IMR-90 (cell line): ENCODE results near the gene PRDM15. TPM values are rescaled to one million over a fixed set of nuclear protein-coding genes. Genes with fewer than 3 reads are reported as not detected.

ENCODE experiments used
- ATAC-seq: fragments of 200-7000 bp; cut with Tn5 transposase; 2 replicates; pipeline ENCODE4 v1.9.1; 2020; ENCODE audit warnings: low read depth, mild to moderate bottlenecking, moderate library complexity
- BruUV-seq: library from RNA; stranded (reverse); fragments of 400-500 nt; replicated peaks from 2 replicates; lab custom pipeline; 2021; lab: Mats Ljungman, UMichigan
- CTCF ChIA-PET: fragments of 300-600 bp; formaldehyde crosslinking; extraction: SDS; loops from one replicate; lab custom pipeline; 2021; ENCODE audit warnings: antibody characterized with exemption; lab: Yijun Ruan, JAX
- POLR2A ChIA-PET: fragments of 300-600 bp; sonication (Branson Sonifier 250); formaldehyde crosslinking; loops from one replicate; lab custom pipeline; 2022; ENCODE audit warnings: antibody characterized with exemption; ENCODE audit not compliant: unreplicated experiment; lab: Charles Lee
- DNase-seq: peaks from one replicate; pipeline ENCODE4 v3.0.0; 2013
- H2AFZ ChIP-seq: replicated peaks from 2 replicates; pipeline ENCODE3; 2013; ENCODE audit warnings: low read length, mild to moderate bottlenecking; ENCODE audit not compliant: poor library complexity
- H2AK5ac ChIP-seq: 2 replicates; pipeline ENCODE4 v1.6.1; 2013; ENCODE audit warnings: low read depth, low read length, inconsistent platforms
- H2AK9ac ChIP-seq: replicated peaks from 2 replicates; pipeline ENCODE3; 2013; ENCODE audit warnings: mild to moderate bottlenecking, low read depth, low read length, moderate library complexity; ENCODE audit not compliant: poor library complexity
- H2BK120ac ChIP-seq: 2 replicates; pipeline ENCODE4 v1.6.1; 2013; ENCODE audit warnings: low read depth, low read length, inconsistent platforms
- H2BK15ac ChIP-seq: 3 replicates; pipeline ENCODE4 v1.6.1; 2013; ENCODE audit warnings: low read depth, low read length, inconsistent platforms
- H2BK20ac ChIP-seq: 2 replicates; pipeline ENCODE4 v1.6.1; 2013; ENCODE audit warnings: low read depth, mild to moderate bottlenecking, inconsistent platforms, low read length, moderate library complexity
- H2BK5ac ChIP-seq: 2 replicates; pipeline ENCODE4 v1.6.1; 2013; ENCODE audit warnings: mild to moderate bottlenecking, low read depth, low read length, inconsistent platforms; ENCODE audit not compliant: poor library complexity, severe bottlenecking
- H3K14ac ChIP-seq: replicated peaks from 2 replicates; pipeline ENCODE4 v1.6.1; 2013; ENCODE audit warnings: low read depth, low read length, inconsistent platforms
- H3K18ac ChIP-seq: 2 replicates; pipeline ENCODE4 v1.6.1; 2013; ENCODE audit warnings: low read depth, low read length, control low read depth
- H3K23ac ChIP-seq: 2 replicates; pipeline ENCODE4 v1.6.1; 2013; ENCODE audit warnings: low read depth, low read length, inconsistent platforms
- H3K27ac ChIP-seq: 2 replicates; pipeline ENCODE4 v1.5.1; 2013; ENCODE audit warnings: mild to moderate bottlenecking, control low read depth, low read length; ENCODE audit not compliant: insufficient read depth
- H3K27me3 ChIP-seq: 2 replicates; pipeline ENCODE4 v1.6.1; 2013; ENCODE audit warnings: low read length; ENCODE audit not compliant: control insufficient read depth, insufficient read depth
- H3K36me3 ChIP-seq: 2 replicates; pipeline ENCODE4 v1.6.1; 2013; ENCODE audit warnings: low read length, mixed read lengths; ENCODE audit not compliant: control insufficient read depth, insufficient read depth
- H3K4ac ChIP-seq: 2 replicates; pipeline ENCODE4 v1.6.1; 2013; ENCODE audit warnings: low read depth, low read length, inconsistent platforms
- H3K4me1 ChIP-seq: 2 replicates; pipeline ENCODE4 v1.6.1; 2013; ENCODE audit warnings: low read length, mixed read lengths; ENCODE audit not compliant: control insufficient read depth, insufficient read depth
- H3K4me2 ChIP-seq: 2 replicates; pipeline ENCODE4 v1.6.1; 2013; ENCODE audit warnings: low read depth, mild to moderate bottlenecking, control low read depth, low read length, moderate library complexity
- H3K4me3 ChIP-seq: 2 replicates; pipeline ENCODE4 v1.5.1; 2013; ENCODE audit warnings: low read depth, mild to moderate bottlenecking, control low read depth, low read length, moderate library complexity; ENCODE audit not compliant: insufficient read depth
- H3K56ac ChIP-seq: 2 replicates; pipeline ENCODE4 v1.6.1; 2013; ENCODE audit warnings: low read length, inconsistent platforms; ENCODE audit not compliant: insufficient read depth; ENCODE audit errors: extremely low read depth
- H3K79me1 ChIP-seq, 2 experiments: 2 replicates each; pipeline ENCODE4 v1.6.1; 2013; ENCODE audit warnings: low read length in 2 of 2, inconsistent platforms in 1 of 2, low read depth in 1 of 2
- H3K9ac ChIP-seq: 2 replicates; pipeline ENCODE4 v1.6.1; 2013; ENCODE audit warnings: low read depth, low read length, control low read depth
- H3K9me1 ChIP-seq: 2 replicates; pipeline ENCODE4 v1.6.1; 2013; ENCODE audit warnings: low read length, inconsistent platforms; ENCODE audit not compliant: insufficient read depth
- H3K9me3 ChIP-seq: 2 replicates; pipeline ENCODE4 v1.6.1; 2013; ENCODE audit warnings: low read length; ENCODE audit not compliant: control insufficient read depth, insufficient read depth
- H4K20me1 ChIP-seq: 2 replicates; pipeline ENCODE4 v1.6.1; 2013; ENCODE audit warnings: low read length, inconsistent platforms; ENCODE audit not compliant: insufficient read depth
- H4K5ac ChIP-seq: 2 replicates; pipeline ENCODE4 v1.6.1; 2013; ENCODE audit warnings: mild to moderate bottlenecking, low read depth, low read length, control low read depth
- H4K8ac ChIP-seq, 2 experiments: 2 replicates each; pipeline ENCODE4 v1.6.1; 2013; ENCODE audit warnings: low read depth in 2 of 2, low read length in 2 of 2, control low read depth in 1 of 2, inconsistent platforms in 1 of 2
- H4K91ac ChIP-seq: 2 replicates; pipeline ENCODE4 v1.6.1; 2013; ENCODE audit warnings: low read depth, low read length, inconsistent platforms; ENCODE audit not compliant: insufficient read depth
- BHLHE40 ChIP-seq: fragments of 150-350 bp; IDR thresholded peaks from 2 replicates; pipeline ENCODE4 v1.6.1; 2016; ENCODE audit warnings: mild to moderate bottlenecking, low read depth, low read length
- CEBPB ChIP-seq: IDR thresholded peaks from 2 replicates; pipeline ENCODE4 v1.6.1; 2012; ENCODE audit warnings: low read depth, low read length, improper control_type of control experiment
- CHD1 ChIP-seq: IDR thresholded peaks from 2 replicates; pipeline ENCODE4 v1.6.1; 2012; ENCODE audit warnings: low read depth, low read length, improper control_type of control experiment
- ELK1 ChIP-seq: fragments of 150-350 bp; IDR thresholded peaks from 2 replicates; pipeline ENCODE4 v1.6.1; 2016; ENCODE audit warnings: low read depth, mild to moderate bottlenecking, low read length, moderate library complexity, borderline replicate concordance
- FOS ChIP-seq: fragments of 150-350 bp; IDR thresholded peaks from 2 replicates; pipeline ENCODE4 v1.6.1; 2016; ENCODE audit warnings: low read depth, low read length
- MAFK ChIP-seq: IDR thresholded peaks from 2 replicates; pipeline ENCODE4 v1.6.1; 2012; ENCODE audit warnings: low read depth, low read length, improper control_type of control experiment
- MAZ ChIP-seq: IDR thresholded peaks from 2 replicates; pipeline ENCODE4 v1.6.1; 2012; ENCODE audit warnings: low read depth, mild to moderate bottlenecking, low read length, improper control_type of control experiment, moderate library complexity, borderline replicate concordance
- MXI1 ChIP-seq: IDR thresholded peaks from 2 replicates; pipeline ENCODE4 v1.6.1; 2012; ENCODE audit warnings: low read depth, mild to moderate bottlenecking, low read length, moderate library complexity, borderline replicate concordance
- NFE2L2 ChIP-seq: fragments of 150-350 bp; IDR thresholded peaks from 2 replicates; pipeline ENCODE4 v1.6.1; 2016; ENCODE audit warnings: low read depth, mild to moderate bottlenecking, low read length
- RAD21 ChIP-seq: IDR thresholded peaks from 2 replicates; pipeline ENCODE4 v1.6.1; 2012; ENCODE audit warnings: low read length, improper control_type of control experiment
- RFX5 ChIP-seq: IDR thresholded peaks from 2 replicates; pipeline ENCODE4 v1.8.0; 2012; ENCODE audit warnings: low read depth, mild to moderate bottlenecking, low read length, moderate library complexity
- SMC3 ChIP-seq: fragments of 150-350 bp; IDR thresholded peaks from 2 replicates; pipeline ENCODE4 v1.6.1; 2016; ENCODE audit warnings: low read depth, mild to moderate bottlenecking, antibody characterized with exemption, low read length, moderate library complexity
- USF2 ChIP-seq: fragments of 150-350 bp; IDR thresholded peaks from 2 replicates; pipeline ENCODE4 v1.6.1; 2017; ENCODE audit warnings: mild to moderate bottlenecking, antibody characterized with exemption, low read length, low read depth
- WGBS, 2 experiments: methylation state at CpG; one replicate each; pipeline versions ENCODE4 v1.1.5 to v1.1.7; 2013; ENCODE audit warnings: missing lambda C conversion rate in 2 of 2; ENCODE audit not compliant: insufficient read length in 1 of 2; ENCODE audit errors: extremely low coverage in 2 of 2; 5-methylcytosine and 5-hydroxymethylcytosine counted together
- dilution Hi-C: fragments of 300-500 bp; cut with HindIII; formaldehyde crosslinking; loops from one replicate; pipeline ENCODE4 v1.14.3; 2018; ENCODE audit warnings: low sequenced_read_pairs; ENCODE audit not compliant: unreplicated experiment
- in situ Hi-C: fragments of 300-500 bp; cut with MboI; formaldehyde crosslinking; loops from 3 replicates; pipeline ENCODE4 v1.14.3; 2019; ENCODE audit warnings: low sequenced_read_pairs, inconsistent platforms, mixed read lengths
- intact Hi-C: fragments of 100-400 bp; cut with micrococcal nuclease; formaldehyde crosslinking; loops from 2 replicates; pipeline ENCODE4 v1.10.0; 2022
- polyA plus RNA-seq, 3 experiments: library from polyadenylated mRNA; depleted of rRNA; stranded (reverse); fragments of >200 nt; gene quantifications; 2 replicates each; pipeline ENCODE4 v1.2.3, GENCODE V29; 2012; ENCODE audit warnings: low replicate concordance in 1 of 3
- total RNA-seq: library from RNA; depleted of rRNA; stranded (reverse); fragments of >200 nt; gene quantifications from 2 replicates; pipeline ENCODE4 v1.2.3, GENCODE V29; 2012

The PRDM15 gene
- total and polyA plus RNA-seq, 2 of the 4 experiments (the other 2 are of a cell fraction) = 7.3 to 8.8 TPM

- Histone ChIP-seq H3K27me3 (peaks cover 90% of the 10 kb centered on the region), H3K27ac (no peak overlapping the region)
Observed at GRCh38 chr21:41769111-41769510, 110.0 kb downstream of the PRDM15 start.

More at GRCh38 chr21:41769111-41769510, 110.0 kb downstream of the PRDM15 start:
- no CpG with 5 or more reads among the region's 10 CpGs for WGBS, 2 experiments
- no peaks in the 10 kb centered on the region for H3K79me1 ChIP-seq
- in situ Hi-C loops (loop anchor here (5.0 kb wide), 1 partner anchor 152 kb away; no protein-coding TSS in a partner anchor), intact Hi-C loops (no loop called here), dilution Hi-C loops (no loop called here)
- H3K9me1 ChIP-seq = no peaks in the 10 kb centered on the region
- DNase-seq (no peak), ATAC-seq (no peak; the same call in 1 of the 2 replicates)
- BruUV-seq = no TSS peak
- H3K18ac ChIP-seq = no peak overlapping the region
- CTCF ChIA-PET = interaction anchor here (0.5 to 2.9 kb wide), 5 partner anchors 9 to 156 kb away, joined by 3 to 21 read pairs (median 3); no protein-coding TSS in a partner anchor
- no peak overlapping the region for H3K56ac ChIP-seq
- no peak overlapping the region for H2BK20ac ChIP-seq
- no peak overlapping the region for H2AFZ ChIP-seq
- no peak overlapping the region for H3K4ac ChIP-seq
- H3K4me1 ChIP-seq = peaks cover 4% of the 10 kb centered on the region
- H3K36me3 ChIP-seq = no peaks in the 10 kb centered on the region
- no peak overlapping the region for H3K9ac ChIP-seq
- no peak overlapping the region for H2BK5ac ChIP-seq
- H3K9me3 ChIP-seq = peaks cover 5% of the 10 kb centered on the region; the same call in 1 of the 2 replicates
- H3K4me3 ChIP-seq = peak overlapping the region; percentile 4; the same call in 1 of the 2 replicates
- no peak overlapping the region for H4K5ac ChIP-seq
- H4K20me1 ChIP-seq = no peaks in the 10 kb centered on the region
- no peak for TF ChIP-seq MAZ
- no peak for TF ChIP-seq MXI1
- TF ChIP-seq SMC3 = no peak
- no peak for TF ChIP-seq BHLHE40
- no peak for TF ChIP-seq USF2
- no peak for TF ChIP-seq RAD21
- TF ChIP-seq RFX5 = no peak
- TF ChIP-seq NFE2L2 = no peak
- TF ChIP-seq FOS = no peak
- no peak for TF ChIP-seq CHD1
- no peak for TF ChIP-seq MAFK
- no peak for TF ChIP-seq ELK1
- TF ChIP-seq CEBPB = no peak
- no peak overlapping the region for H2AK5ac ChIP-seq
- H3K23ac ChIP-seq = no peak overlapping the region
- H4K8ac ChIP-seq = no peak overlapping the region
- POLR2A ChIA-PET = no interaction called here
- H4K91ac ChIP-seq = no peak overlapping the region
- H3K4me2 ChIP-seq = peak overlapping the region; percentile 92
- H2BK15ac ChIP-seq = no peak overlapping the region
- H2AK9ac ChIP-seq = no peak overlapping the region
- no peak overlapping the region for H2BK120ac ChIP-seq
- no peak overlapping the region for H3K14ac ChIP-seq
